GM12878 (cell line): ENCODE results near the gene LPAR6.

Source experiments
- CEBPB ChIP-seq, 2 experiments: fragments of 150-350 bp in 1 of 2; IDR thresholded peaks; 2 replicates each; pipeline ENCODE4 v1.6.1; 2012 to 2014; ENCODE audit warnings: low read depth in 2 of 2, low read length in 2 of 2, borderline replicate concordance in 1 of 2, inconsistent platforms in 1 of 2
- CTCF ChIP-seq, 3 experiments: IDR thresholded peaks in 2 of 3; conservative IDR thresholded peaks in 1 of 3; 2 replicates each; pipeline ENCODE4 v1.5.1; 2011; ENCODE audit warnings: low read depth in 3 of 3, low read length in 3 of 3, mild to moderate bottlenecking in 3 of 3, control low read depth in 2 of 3, moderate library complexity in 2 of 3, inconsistent platforms in 1 of 3, mixed read lengths in 1 of 3; ENCODE audit not compliant: control insufficient read depth in 2 of 3, insufficient read depth in 1 of 3; ENCODE audit errors: extremely low read depth in 1 of 3
- E2F4 ChIP-seq: IDR thresholded peaks from 2 replicates; pipeline ENCODE4 v1.6.1; 2012; ENCODE audit warnings: low read depth, low read length, improper control_type of control experiment
- GABPA ChIP-seq: IDR thresholded peaks from 2 replicates; pipeline ENCODE4 v1.6.1; 2014; ENCODE audit warnings: antibody characterized with exemption, low read depth, mild to moderate bottlenecking, inconsistent platforms
- MAX ChIP-seq: IDR thresholded peaks from 2 replicates; pipeline ENCODE4 v1.6.1; 2012; ENCODE audit warnings: low read depth, low read length, improper control_type of control experiment
- PBX3 ChIP-seq: IDR thresholded peaks from 2 replicates; pipeline ENCODE4 v1.6.1; 2011; ENCODE audit warnings: mild to moderate bottlenecking, low read depth, low read length, moderate library complexity; ENCODE audit not compliant: insufficient replicate concordance
- POLR2AphosphoS5 ChIP-seq: IDR thresholded peaks from 2 replicates; pipeline ENCODE4 v1.6.1; 2011; ENCODE audit warnings: mild to moderate bottlenecking, low read length, inconsistent platforms
- RCOR1 ChIP-seq: conservative IDR thresholded peaks from 2 replicates; pipeline ENCODE4 v1.6.1; 2012; ENCODE audit warnings: low read depth, low read length, improper control_type of control experiment
- SRF ChIP-seq, 2 experiments: IDR thresholded peaks; 2 replicates each; pipeline ENCODE4 v1.6.1; 2011; ENCODE audit warnings: low read depth in 2 of 2, low read length in 2 of 2, mild to moderate bottlenecking in 1 of 2, moderate library complexity in 1 of 2
- TARDBP ChIP-seq: IDR thresholded peaks from 2 replicates; pipeline ENCODE4 v1.6.1; 2016; ENCODE audit warnings: borderline replicate concordance
- TCF7 ChIP-seq: IDR thresholded peaks from 2 replicates; pipeline ENCODE4 v1.6.1; 2014; ENCODE audit warnings: antibody characterized with exemption, borderline replicate concordance

GRCh38 chr13:48370815-48371214 lies 42.1 kb downstream of the LPAR6 start:
- TF ChIP-seq POLR2AphosphoS5, result no peak
- no peak for TF ChIP-seq CTCF (IDR thresholded peaks at IDR 0.05 in 2 of 3, conservative IDR thresholded peaks at IDR 0.05 in 1 of 3; ENCODE audit: control insufficient read depth in 2 of 3, extremely low read depth in 1 of 3, insufficient read depth in 1 of 3, low read depth in 3 of 3, low read length in 3 of 3)
- TF ChIP-seq PBX3, result no peak
- TF ChIP-seq TARDBP, result no peak
- TF ChIP-seq GABPA, result no peak
- no peak for TF ChIP-seq TCF7
- no peak for TF ChIP-seq MAX
- TF ChIP-seq RCOR1, result no peak
- TF ChIP-seq SRF (IDR thresholded peaks at IDR 0.05; ENCODE audit: low read depth in 2 of 2, low read length in 2 of 2), result no peak
- TF ChIP-seq CEBPB (IDR thresholded peaks at IDR 0.05; ENCODE audit: borderline replicate concordance in 1 of 2, low read depth in 2 of 2, low read length in 2 of 2), result no peak
- TF ChIP-seq E2F4, result no peak
